SK-N-MC (cell line): ENCODE data around the gene DLK2.

Experiments
- EZH2 ChIP-seq: fragments of 200-600 bp; sonication (generic); IDR thresholded peaks from one replicate; pipeline ENCODE4 v1.6.1; 2017; ENCODE audit warnings: antibody characterized with exemption
- FOXP2 ChIP-seq: optimal IDR thresholded peaks from 2 replicates; pipeline ENCODE3; 2011; ENCODE audit warnings: mild to moderate bottlenecking, moderate library complexity; ENCODE audit not compliant: insufficient read depth; ENCODE audit errors: extremely low read length, control extremely low read depth
- POLR2AphosphoS5 ChIP-seq: IDR thresholded peaks from 2 replicates; pipeline ENCODE4 v1.6.1; 2012; ENCODE audit warnings: mild to moderate bottlenecking, low read depth, low read length, borderline replicate concordance

DNA sequence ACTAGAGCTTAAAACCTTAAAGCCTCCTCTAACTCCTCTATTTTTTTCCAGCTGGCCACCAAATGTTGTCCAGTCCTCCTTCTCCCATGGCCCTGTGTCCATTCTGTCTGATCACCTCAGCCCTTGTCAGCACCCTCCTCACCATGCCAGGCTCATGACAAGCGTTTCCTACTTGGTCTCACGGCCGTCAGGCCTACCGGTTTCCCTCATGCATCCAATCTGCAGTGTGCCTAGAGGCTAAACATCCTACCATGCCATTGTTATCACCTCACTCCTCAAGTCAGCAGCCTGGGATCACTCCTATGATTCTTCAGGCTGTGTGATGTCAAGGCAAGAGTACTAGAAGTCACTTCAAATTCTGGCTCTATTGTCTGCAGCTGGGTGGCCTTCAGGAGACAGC lies 12.4 kb upstream of the DLK2 start:
- TF ChIP-seq POLR2AphosphoS5 = no peak
- TF ChIP-seq EZH2 = no peak
- no peak for TF ChIP-seq FOXP2
